Lung (tissue), 12 donors: ENCODE data around the gene KRT86. TPM values are rescaled to one million over a fixed set of nuclear protein-coding genes. Genes with fewer than 3 reads are reported as not detected.

ENCODE experiments used
- ATAC-seq: fragments of 200-7000 bp; cut with Tn5 transposase; one replicate; pipeline ENCODE4 v1.9.1; 2020; ENCODE audit warnings: moderate number of reproducible peaks; ENCODE audit not compliant: insufficient read depth, low FRiP score
- DNase-seq, 3 donors: peaks; one replicate each; pipeline ENCODE4 v3.0.0-alpha.2; 2013 to 2017
- H3K27ac ChIP-seq, 2 donors: one replicate each; pipeline ENCODE4 v1.5.1; 2013; ENCODE audit warnings: mild to moderate bottlenecking in 2 of 2, moderate library complexity in 2 of 2, control low read depth in 1 of 2, inconsistent platforms in 1 of 2, low read depth in 1 of 2, low read length in 1 of 2
- H3K27me3 ChIP-seq, 3 donors: one replicate each; pipeline ENCODE4 v1.5.1; 2013; ENCODE audit warnings: low read length in 2 of 3; ENCODE audit not compliant: control insufficient read depth in 3 of 3, insufficient read depth in 3 of 3
- H3K36me3 ChIP-seq, 4 donors: one replicate each; pipeline ENCODE4 v1.5.1; 2013; ENCODE audit warnings: low read length in 4 of 4, mild to moderate bottlenecking in 1 of 4, moderate library complexity in 1 of 4; ENCODE audit not compliant: control insufficient read depth in 4 of 4, insufficient read depth in 4 of 4
- H3K4me1 ChIP-seq, 5 donors: one replicate each; pipeline ENCODE4 v1.5.1; 2013; ENCODE audit warnings: low read length in 5 of 5, mild to moderate bottlenecking in 2 of 5, moderate library complexity in 1 of 5; ENCODE audit not compliant: control insufficient read depth in 5 of 5, insufficient read depth in 5 of 5
- H3K4me3 ChIP-seq: one replicate; pipeline ENCODE4 v1.5.1; 2013; ENCODE audit warnings: mild to moderate bottlenecking, control low read depth, moderate library complexity
- H3K9ac ChIP-seq, 2 donors: one replicate each; pipeline ENCODE4 v1.5.1; 2013; ENCODE audit warnings: low read length in 2 of 2, control low read depth in 1 of 2; ENCODE audit not compliant: insufficient read depth in 1 of 2
- H3K9me3 ChIP-seq, 4 donors: one replicate each; pipeline ENCODE4 v1.5.1; 2013; ENCODE audit warnings: low read length in 3 of 4, mild to moderate bottlenecking in 1 of 4, moderate library complexity in 1 of 4; ENCODE audit not compliant: control insufficient read depth in 4 of 4, insufficient read depth in 3 of 4
- CTCF ChIP-seq: IDR thresholded peaks from 2 replicates; pipeline ENCODE4 v1.5.1; 2012; ENCODE audit warnings: mild to moderate bottlenecking; ENCODE audit errors: control extremely low read depth, extremely low read depth
- WGBS, 2 donors: extraction: QIAGEN DNeasy Blood & Tissue Kit; methylation state at CpG; one replicate each; pipeline ENCODE4 v1.1.7; 2013; 5-methylcytosine and 5-hydroxymethylcytosine counted together
- polyA plus RNA-seq, 2 donors: library from polyadenylated mRNA; stranded (reverse); fragments of 200-250 nt; gene quantifications; one replicate each; pipeline ENCODE4 v1.2.1, GENCODE V29; 2013
- total RNA-seq, 2 donors: library from RNA; depleted of rRNA in 1 of 2; stranded (reverse); fragments of >200 nt in 1 of 2; gene quantifications; one replicate each; pipeline ENCODE4 v1.2.1, GENCODE V29; 2014 to 2021
- donor health status: control.
- donor health status: control.
- donor health status: Bipolar disorder and iron deficiency.
- donor health status: healthy.
- donor health status: DM: yes; HTN: yes; CAD: no.

The KRT86 gene
- total and polyA plus RNA-seq, 4 donors: 0.11 to 1.1 (median 0.31) TPM; not detected in 1

- no peaks in the 10 kb centered on the region for H3K36me3 ChIP-seq
- WGBS, 2 donors: 75 to 94% methylated on average over 7 of the region's 7 CpGs
- H3K4me3 ChIP-seq: no peak overlapping the region
- ATAC-seq: no peak
- DNase-seq: no peak
- no peaks in the 10 kb centered on the region for H3K9me3 ChIP-seq
- peaks cover 3 to 81% (median 67%) of the 10 kb centered on the region in 3 donors for H3K27me3 ChIP-seq
- H3K9ac ChIP-seq: no peak overlapping the region
- TF ChIP-seq CTCF: no peak
- no peak overlapping the region for H3K27ac ChIP-seq
- H3K4me1 ChIP-seq: peaks cover 0 to 6% (median 0%) of the 10 kb centered on the region in 5 donors
These were observed 19.3 kb upstream of the KRT86 start for GRCh38 chr12:52254965-52255751.

- ATAC-seq (no peak), DNase-seq (no peak)
- WGBS, 2 donors: 84 to 85% methylated on average over 9 of the region's 9 CpGs
- no peaks in the 10 kb centered on the region for H3K36me3 ChIP-seq
- H3K4me1 ChIP-seq: peaks cover 0 to 6% (median 0%) of the 10 kb centered on the region in 5 donors
- no peaks in the 10 kb centered on the region for H3K9me3 ChIP-seq
- no peak overlapping the region for H3K4me3 ChIP-seq
- no peak overlapping the region for H3K27ac ChIP-seq
- TF ChIP-seq CTCF: no peak
- peaks cover 3 to 85% (median 71%) of the 10 kb centered on the region in 3 donors for H3K27me3 ChIP-seq
- no peak overlapping the region for H3K9ac ChIP-seq
These were observed 18.4 kb upstream of the KRT86 start for GRCh38 chr12:52255926-52256583.

- 38 to 92% methylated on average over 2 of the region's 2 CpGs for WGBS, 2 donors
- no peak overlapping the region for H3K27ac ChIP-seq
- H3K36me3 ChIP-seq: no peaks in the 10 kb centered on the region
- H3K4me1 ChIP-seq: peaks cover 0 to 6% (median 0%) of the 10 kb centered on the region in 5 donors
- DNase-seq: no peak
- no peaks in the 10 kb centered on the region for H3K9me3 ChIP-seq
- H3K27me3 ChIP-seq: peaks cover 3 to 85% (median 73%) of the 10 kb centered on the region in 3 donors
- no peak for ATAC-seq
- TF ChIP-seq CTCF: no peak
- H3K9ac ChIP-seq: no peak overlapping the region
- no peak overlapping the region for H3K4me3 ChIP-seq
These were observed 17.9 kb upstream of the KRT86 start for GRCh38 chr12:52256584-52256935.
